ENCODE data around the gene FIGNL2. TPM values are rescaled to one million over a fixed set of nuclear protein-coding genes. Genes with fewer than 3 reads are reported as not detected.

FIGNL2 gene
- total RNA-seq, 4 donors from 2014 or later: 1.7 to 2.7 TPM; not detected in 2

DNA sequence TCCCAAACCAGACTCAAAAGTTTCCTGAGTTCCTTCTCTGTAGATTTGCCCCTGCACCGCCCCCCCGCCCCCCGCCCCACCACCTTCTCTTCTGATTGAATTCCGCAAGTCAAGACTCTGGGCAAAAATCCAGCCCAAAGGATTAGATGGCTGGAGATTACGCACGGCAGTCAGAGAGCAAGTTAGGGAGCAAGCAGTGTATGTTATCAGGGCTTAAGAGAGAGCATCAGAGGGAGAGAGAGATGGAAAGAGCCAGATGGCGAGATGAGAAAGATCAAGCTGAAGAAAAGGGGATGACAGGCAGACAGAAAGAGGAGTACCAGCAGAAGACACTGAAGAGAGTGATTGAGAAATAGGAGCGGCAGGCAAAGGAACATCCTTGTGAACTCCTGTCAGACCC is 25.5 kb upstream of the FIGNL2 start:
- H3K9me3 ChIP-seq: no peaks in the 10 kb centered on the region
- peaks cover 0 to 6% of the 10 kb centered on the region in 2 donors for H3K27me3 ChIP-seq
- H3K27ac ChIP-seq: no peak overlapping the region
- no peaks in the 10 kb centered on the region for H3K36me3 ChIP-seq
- peaks cover 0 to 7% of the 10 kb centered on the region in 2 donors for H3K4me1 ChIP-seq
- TF ChIP-seq POLR2A (IDR thresholded peaks at IDR 0.05): no peak
- TF ChIP-seq CTCF (IDR thresholded peaks at IDR 0.05): no peak
- no peak overlapping the region for H3K4me3 ChIP-seq
- DNase-seq: no peak
- intact Hi-C loops (cut with DNase I; ENCODE audit: low total_unique reads): no loop called here

DNA sequence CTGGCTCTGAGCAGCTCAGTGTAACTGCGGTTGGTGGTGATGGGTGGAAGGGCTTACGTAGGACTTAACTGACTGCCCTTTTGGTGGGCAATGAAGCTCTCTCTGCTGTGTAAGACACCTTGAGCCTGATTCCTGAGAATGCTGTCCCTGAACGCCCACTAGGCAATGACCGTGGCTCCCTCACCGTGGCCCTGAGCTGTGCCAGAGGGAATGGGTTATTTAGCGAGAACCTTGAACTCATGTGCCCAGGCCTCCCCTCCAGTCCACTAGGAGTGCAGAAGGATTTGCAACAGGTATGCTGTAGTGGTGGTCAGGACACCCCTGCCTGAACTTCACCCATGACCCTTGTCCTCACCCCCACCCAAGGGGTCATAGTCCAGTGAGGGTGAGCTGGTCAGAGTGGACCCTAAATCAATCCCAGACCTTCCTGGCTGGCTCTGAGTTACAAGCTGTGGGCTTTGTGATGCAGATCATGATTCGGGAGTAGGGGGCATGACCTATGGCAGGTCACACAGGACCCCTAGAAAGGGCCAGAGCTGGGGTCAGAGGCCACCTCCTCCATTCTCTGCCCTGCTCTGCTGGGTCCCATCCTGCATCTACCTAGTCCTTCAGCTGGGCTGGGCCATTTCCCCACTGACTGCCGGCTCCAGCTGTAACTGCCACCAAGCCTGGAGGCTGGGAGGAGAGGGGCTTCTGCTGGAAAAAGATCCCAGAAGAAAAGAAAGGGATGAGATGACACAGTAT is 24.9 kb upstream of the FIGNL2 start:
- Histone ChIP-seq H3K27ac (no peak overlapping the region), H3K27me3 (peaks cover 0 to 9% of the 10 kb centered on the region in 2 donors), H3K36me3 (no peaks in the 10 kb centered on the region), H3K4me3 (no peak overlapping the region), H3K4me1 (peaks cover 0 to 12% of the 10 kb centered on the region in 2 donors), H3K9me3 (no peaks in the 10 kb centered on the region)
- TF ChIP-seq CTCF (IDR thresholded peaks at IDR 0.05) (no peak), POLR2A (IDR thresholded peaks at IDR 0.05) (no peak)
- DNase-seq: no peak
- intact Hi-C loops (cut with DNase I; ENCODE audit: low total_unique reads): no loop called here

- H3K9me3 ChIP-seq: no peaks in the 10 kb centered on the region
- peaks cover 0 to 9% of the 10 kb centered on the region in 2 donors for H3K27me3 ChIP-seq
- no peaks in the 10 kb centered on the region for H3K36me3 ChIP-seq
- TF ChIP-seq CTCF (IDR thresholded peaks at IDR 0.05) (no peak), POLR2A (IDR thresholded peaks at IDR 0.05) (no peak)
- intact Hi-C loops (cut with DNase I; ENCODE audit: low total_unique reads): no loop called here
- H3K4me3 ChIP-seq: no peak overlapping the region
- no peak overlapping the region for H3K27ac ChIP-seq
- no peak for DNase-seq
- H3K4me1 ChIP-seq: peaks cover 0 to 12% of the 10 kb centered on the region in 2 donors
Measured at GRCh38 chr12:51872689-51872981, 24.1 kb upstream of the FIGNL2 start.

DNA sequence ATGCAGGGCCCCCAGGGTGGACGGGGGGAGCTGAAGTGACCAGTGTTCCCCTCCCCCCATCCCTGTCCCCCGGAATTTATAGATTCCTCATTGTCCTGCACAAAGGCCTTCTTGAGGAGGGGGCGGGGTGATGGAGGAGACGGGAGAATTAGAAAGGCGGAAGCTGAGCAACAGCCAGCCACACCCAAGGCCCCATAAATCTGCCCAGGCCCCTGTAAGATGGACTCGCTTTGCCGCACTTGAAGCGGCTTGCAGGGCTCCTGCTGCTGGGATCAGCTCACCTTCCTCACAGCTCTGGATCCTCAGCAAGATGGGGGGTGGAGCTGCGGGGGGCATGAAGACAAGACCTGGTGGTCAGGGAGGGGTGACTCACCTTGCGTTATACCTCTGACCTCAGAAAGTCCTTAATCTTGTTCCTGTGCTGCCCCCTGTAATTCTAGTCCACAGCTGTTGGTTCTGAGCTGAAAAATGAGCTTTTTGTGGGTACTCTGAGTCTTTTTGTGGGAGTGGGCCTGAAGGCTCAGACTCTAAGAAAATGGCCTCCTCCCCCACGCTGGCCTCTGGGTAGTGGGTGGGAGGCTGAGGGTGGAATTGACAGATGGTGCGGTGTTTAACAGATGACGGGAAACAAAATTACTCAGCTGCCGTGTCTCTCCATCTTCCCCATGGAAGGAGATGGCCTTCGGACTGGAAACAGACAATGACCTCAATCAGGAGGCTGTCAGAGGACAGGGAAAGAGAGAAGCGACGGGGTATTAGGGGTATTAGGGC is 23.6 kb upstream of the FIGNL2 start:
- DNase-seq: no peak
- Histone ChIP-seq H3K9me3 (no peaks in the 10 kb centered on the region), H3K27ac (no peak overlapping the region), H3K27me3 (peaks cover 0 to 9% of the 10 kb centered on the region in 2 donors), H3K36me3 (no peaks in the 10 kb centered on the region), H3K4me1 (peaks cover 0 to 12% of the 10 kb centered on the region in 2 donors), H3K4me3 (no peak overlapping the region)
- TF ChIP-seq POLR2A (IDR thresholded peaks at IDR 0.05) (no peak), CTCF (IDR thresholded peaks at IDR 0.05) (no peak)
- intact Hi-C loops (cut with DNase I; ENCODE audit: low total_unique reads): no loop called here

DNA sequence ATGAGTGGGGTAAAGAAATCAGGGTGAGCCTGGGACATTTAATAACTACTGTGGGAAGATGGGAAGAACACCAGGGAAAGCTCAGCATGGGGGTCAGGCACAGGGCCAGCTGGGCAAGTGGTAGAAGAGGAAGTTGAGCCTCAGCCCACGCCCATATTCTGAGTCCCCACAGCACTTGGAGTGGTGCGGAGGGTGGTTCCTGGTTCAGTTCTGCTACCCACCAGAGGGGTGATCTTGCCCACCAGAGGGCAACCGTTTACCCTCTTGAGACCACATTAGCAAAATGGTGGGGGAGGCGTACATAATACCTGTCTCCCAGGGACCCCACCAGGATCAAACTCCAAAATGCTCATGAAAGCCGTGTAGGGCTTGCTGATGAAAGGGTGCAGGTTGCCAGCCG is 22.6 kb upstream of the FIGNL2 start:
- Histone ChIP-seq H3K36me3 (no peaks in the 10 kb centered on the region), H3K27ac (no peak overlapping the region), H3K4me3 (no peak overlapping the region), H3K4me1 (peaks cover 0 to 12% of the 10 kb centered on the region in 2 donors), H3K9me3 (no peaks in the 10 kb centered on the region), H3K27me3 (peaks cover 0 to 9% of the 10 kb centered on the region in 2 donors)
- intact Hi-C loops (cut with DNase I; ENCODE audit: low total_unique reads): no loop called here
- TF ChIP-seq CTCF (IDR thresholded peaks at IDR 0.05) (no peak), POLR2A (IDR thresholded peaks at IDR 0.05) (no peak)
- DNase-seq: no peak

Data from uterus (tissue), 4 donors.